Fibroblast of the conjunctiva (primary cell): ENCODE results near the gene FNDC1.

Experiments
- DNase-seq: peaks from one replicate; pipeline ENCODE4 v3.0.0-alpha.2; 2010; ENCODE audit warnings: low read depth

Gene FNDC1

DNA sequence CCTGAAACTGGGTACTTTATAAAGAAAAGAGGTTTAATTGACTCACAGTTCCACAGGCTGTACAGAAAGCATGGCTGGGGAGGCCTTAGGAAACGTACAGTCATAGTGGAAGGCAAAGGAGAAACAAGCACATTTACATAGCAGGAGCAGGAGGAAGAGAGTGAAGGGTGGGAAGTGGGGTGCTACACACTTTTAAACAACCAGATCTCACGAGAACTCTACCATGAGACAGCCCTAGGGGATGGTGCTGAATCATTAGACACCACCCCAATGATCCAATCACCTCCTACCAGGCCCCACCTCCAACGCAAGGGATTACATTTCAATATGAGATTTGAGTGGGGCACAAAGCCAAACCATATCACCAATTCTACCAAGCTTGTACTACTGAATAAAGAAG lies 7.4 kb upstream of the FNDC1 start:
- DNase-seq: no peak

DNA sequence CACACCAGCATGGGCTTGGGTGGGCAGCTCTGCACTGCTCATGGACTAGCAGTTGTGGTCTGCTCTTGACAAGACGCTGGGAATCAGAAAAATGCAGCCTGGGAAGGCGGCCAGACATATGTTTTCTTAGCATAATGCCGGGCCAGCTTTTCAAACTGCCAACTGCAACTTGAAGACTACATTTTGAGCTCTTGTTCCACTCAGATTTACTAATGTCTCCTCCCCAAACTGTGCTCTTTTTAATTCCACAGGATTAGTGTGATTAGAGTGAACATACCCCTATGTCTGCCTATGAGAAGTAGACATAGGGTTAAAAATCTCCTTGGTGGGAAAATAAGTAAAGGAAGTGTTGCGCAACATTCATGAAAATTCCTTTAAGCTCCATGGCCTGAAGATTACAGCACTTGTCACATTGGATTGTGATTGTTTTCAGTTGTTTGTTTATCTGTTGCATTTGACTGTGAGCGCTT lies 5.3 kb upstream of the FNDC1 start:
- peak; percentile 39 for DNase-seq

DNA sequence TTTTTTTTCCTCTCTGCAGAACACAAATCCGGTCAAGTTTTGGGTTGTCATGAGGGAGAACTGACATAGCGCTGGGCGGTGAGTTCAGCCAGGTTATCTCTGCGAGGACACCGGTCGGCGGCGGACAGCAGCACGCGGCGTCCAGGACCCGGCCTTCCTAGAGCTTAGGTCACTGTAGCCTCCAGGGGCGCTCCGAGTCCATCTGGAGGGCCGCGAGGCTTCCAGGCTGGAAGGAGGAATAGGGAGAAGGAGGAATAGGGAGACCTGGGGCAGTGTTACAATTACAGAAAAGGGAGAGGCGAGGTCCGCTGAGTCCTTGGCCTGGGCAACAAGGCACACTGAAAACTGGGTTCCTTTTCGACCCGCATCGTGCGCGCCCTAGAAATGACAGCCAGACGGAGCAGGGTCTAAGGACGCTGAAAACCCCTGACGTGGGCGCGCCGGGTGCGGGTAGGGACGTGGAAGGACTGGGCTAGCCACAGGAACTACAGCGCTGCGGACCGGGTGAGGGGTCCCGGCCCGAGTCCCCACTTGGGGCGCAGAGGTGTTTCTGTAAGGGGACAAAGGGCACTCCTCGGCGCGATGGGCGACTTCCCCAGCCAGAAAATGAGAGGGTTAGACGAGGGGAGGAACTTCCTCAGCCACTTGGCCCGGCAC lies 536 bp upstream of the FNDC1 start:
- DNase-seq: no peak

DNA sequence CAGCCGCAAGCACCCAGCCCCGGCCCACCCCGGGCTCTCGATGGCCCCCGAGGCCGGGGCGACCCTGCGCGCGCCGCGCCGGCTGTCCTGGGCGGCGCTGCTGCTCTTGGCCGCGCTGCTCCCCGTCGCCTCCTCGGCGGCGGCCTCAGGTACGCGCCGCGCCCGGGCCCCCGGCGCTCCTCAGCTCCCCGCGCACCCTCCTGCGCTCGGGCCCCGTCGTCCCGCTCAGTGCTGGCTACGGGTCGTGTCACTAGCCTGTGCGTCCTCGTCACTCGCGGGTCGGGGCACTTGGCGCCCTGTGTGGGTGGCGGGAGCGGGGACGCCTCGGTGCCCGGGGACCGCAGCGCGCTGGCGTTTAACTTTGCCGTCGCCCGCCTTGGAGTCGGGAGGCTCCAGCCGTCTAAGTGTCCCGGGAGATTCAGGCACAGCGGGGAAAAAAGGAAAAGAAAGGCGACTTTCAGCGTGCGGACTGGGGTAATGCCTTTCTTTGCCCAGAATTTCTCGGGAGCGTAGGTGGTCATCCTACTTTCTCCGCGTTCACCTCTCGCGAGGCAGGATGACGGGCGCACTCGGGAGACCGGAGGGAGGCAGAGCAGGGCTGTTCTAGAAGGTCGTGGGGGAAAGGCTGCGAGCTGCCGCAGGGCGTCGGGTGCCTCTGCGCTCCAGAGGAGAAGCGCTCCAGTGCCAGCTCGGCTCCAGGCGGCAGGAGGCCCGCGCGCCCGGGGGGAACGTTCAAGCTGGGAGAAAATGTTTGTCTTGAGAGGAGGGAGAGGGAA lies 545 bp downstream of the FNDC1 start:
- no peak for DNase-seq

DNA sequence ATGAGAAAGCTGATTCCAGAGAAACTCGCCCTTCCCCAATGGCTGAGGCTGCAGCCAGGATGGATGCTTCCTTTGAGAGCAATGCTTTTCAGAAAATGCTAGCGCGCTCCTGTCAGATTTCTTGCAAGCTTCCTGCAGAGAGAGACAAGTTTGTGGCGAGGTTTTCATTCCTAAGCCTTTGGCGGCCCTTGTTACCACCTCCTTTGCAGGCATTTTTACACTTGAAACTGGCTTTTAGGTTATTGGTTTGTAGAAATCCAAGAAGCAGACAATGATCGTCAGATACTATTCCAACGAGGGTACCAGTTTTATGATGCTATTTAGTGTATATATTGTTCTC lies 1.1 kb downstream of the FNDC1 start:
- no peak for DNase-seq

DNA sequence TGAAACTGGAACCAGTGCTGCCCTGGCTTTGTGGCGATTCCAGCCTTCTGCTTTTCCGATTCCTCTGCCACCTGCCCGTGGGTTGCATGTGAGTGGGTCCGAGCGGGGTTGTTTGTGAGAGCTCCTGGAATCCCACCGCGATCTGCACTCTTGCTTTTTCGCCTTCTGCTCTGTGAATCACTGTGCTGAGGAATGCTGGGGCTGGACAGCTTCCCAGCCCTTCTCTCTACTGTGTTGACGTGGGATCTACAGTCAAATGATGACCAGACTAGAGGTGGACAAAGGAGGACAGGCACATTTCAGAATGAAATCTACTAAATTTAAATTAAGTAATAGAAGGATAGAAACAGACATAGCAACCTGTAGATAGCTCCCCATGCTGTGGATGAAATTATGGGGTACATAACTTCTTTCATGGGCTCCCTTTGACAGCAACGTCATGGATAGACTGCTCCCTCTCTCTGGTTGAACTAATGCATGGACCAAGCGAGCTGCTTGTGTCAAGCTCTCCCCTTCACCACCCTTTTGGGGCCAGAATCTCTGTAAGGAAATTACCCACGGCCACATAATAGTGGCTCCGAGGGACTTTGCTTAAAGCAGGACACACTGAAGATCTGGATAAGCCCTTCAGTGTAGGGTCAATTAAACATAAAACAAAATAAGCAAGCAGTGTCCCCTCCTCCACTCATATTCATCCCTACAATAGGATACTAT lies 2.0 kb downstream of the FNDC1 start:
- no peak for DNase-seq

DNA sequence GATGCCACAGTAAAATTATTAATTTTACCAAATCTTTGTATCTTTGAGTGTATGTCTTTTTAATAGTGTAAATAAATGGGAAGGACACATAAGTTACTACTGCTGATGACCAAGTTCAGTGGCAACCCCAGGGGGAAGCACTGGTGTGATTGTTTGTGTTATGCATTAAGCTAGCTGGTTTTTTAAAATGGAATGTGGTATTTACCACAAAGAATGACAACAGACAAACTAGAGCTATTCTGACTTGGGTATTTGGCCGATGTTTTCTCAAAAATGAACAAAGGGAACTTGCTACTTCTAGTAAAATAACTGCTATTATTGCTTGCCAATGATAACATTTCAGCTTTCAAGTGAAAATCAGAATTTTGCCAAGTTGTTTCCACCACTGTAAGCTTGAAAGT lies 2.9 kb downstream of the FNDC1 start:
- DNase-seq: peak; percentile 43

DNA sequence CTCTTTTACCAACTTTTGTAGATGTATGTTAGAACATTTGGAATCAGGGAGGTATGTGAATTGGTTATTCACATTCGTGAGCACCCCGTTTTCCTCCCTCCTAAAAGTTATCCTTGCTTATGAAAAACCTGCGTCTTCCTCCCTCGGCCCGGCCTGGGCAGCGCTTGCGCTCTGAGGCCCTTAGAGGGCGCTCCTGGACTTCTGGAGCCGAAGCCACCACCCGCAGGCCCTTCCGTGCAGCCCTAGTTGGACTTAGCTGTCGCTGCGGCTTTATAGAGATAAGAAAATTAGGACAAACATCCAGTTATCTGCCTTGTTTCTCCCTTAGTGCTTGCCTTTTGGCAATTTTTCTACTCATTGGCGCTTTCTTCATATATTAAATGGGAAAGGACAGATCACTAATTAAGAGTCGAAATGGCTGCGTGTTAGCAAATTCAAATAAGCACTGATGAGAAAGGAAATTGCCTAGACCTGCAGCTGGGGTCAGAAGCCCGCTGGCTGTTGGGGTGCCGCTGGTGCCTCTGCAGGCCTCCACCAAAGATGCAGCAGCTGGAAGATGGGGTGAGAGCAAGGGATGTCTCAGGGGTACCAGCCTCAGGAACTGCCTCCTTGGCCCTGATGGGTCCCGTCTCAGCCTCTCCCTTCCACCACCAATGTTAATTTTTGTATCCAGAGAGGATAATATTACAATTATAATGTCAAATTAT lies 5.2 kb downstream of the FNDC1 start:
- DNase-seq: peak; percentile 60

DNA sequence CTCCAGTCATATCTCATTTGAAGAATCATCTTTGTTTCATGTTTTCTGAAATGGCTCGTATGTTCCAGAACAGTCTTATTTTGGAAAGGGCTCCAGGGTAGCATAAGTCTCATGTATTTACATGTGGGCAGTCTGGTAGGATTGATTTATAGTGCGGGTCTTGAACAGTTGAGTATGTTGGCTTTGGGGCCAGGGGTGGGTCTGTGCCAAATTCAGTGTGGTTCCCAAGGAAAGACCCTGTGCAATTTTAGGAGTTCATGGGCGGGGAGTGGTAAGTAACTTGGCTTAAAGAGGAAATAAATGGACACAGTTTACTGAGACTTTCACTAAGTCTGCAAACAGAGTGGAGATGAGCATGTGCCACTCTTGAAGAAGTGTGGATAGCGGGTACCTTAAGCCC lies 7.7 kb downstream of the FNDC1 start:
- no peak for DNase-seq

DNA sequence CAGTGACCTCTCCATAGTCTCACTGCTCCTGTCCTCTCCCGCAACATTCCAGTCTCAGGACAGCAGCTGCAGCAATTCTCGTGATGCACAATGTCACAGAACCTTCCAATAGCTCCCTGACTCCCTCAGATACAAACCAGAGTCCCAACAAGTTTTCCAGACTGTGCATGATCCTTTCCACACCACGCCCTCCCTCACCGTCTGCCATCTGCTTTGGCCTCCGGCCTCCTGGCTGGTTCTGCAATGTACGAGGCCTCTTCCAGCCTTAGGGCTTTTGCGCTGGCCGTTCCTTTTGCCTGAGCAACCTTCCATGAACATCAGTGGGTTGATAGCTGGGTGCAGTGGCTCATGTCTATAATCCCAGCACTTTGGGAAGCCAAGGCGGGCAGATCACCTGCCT lies 9.6 kb downstream of the FNDC1 start:
- DNase-seq: no peak

DNA sequence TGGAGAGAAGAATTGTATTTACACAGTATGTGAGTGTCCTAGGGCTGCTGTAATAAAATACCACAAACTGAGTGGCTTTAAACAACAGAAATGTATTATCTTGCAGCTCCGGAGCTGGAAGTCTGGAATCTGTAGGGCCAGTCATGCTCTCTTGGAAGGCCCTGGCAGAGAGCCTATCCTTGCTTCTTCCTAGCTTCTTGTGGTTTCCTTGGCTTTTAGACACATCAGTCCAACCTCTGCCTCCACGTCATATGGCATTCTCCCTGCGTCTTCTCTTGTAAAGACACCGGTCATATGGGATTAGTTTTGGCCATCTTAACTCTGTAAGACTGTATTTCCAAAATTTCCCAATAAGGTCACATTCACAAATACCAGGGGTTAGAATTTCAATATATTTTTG lies 10.8 kb downstream of the FNDC1 start:
- DNase-seq: no peak

DNA sequence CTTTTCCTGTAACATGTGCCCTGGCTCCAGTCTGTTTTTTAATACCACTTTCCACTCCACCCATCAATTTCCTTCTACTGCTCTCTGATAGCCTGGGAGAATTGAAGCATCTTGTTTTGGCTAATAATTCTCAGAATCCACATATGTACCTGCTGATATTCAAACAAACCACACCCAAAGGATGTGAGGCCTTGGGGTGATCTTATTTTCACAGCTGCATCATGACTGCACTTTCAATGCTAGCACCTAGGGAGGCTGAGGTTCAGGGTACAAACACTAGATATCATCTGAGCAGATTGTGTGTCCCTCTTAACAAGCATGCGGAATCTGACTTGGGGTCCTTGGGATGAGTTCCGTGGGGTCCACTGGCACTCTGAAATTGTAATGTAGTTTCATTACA lies 12.7 kb downstream of the FNDC1 start:
- DNase-seq: no peak

DNA sequence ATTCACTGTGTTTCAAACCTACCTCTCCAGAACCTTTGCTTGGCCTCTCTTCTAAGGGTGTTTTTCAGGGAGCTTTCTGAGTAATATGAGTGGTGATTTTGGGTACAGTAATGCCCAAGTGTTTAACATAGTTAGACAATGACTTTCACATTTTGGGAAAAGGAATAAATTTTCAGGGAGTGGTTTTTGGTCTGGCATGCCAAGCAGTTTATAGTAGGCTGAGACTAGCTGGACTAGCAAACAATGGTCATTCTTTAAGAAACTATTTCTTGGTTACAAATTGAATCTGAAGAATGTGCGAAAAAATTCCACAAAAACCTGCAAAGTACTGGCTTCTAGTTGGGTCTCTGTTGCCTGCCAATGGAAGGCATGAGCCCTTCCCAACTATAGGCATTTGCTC lies 15.4 kb downstream of the FNDC1 start:
- no peak for DNase-seq

DNA sequence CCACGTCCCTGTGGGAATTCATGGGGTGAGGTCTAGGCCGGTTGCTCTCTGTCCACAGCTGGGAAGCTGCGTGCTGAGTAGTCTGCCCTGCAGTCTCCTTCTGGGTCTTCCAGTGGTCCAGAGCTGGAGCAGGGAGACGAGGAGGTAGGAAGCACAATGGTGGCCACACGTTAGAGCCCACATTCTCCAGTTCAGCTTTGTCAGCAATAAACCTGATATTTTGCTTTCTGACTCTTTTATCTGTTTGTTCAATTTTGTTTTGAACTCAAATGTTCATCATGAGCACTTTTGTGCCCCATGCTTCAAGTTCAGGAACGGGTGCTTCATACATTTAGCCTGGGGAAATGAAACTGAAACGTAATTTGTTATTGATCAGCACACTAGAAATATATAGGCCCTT lies 21.3 kb downstream of the FNDC1 start:
- DNase-seq: no peak

DNA sequence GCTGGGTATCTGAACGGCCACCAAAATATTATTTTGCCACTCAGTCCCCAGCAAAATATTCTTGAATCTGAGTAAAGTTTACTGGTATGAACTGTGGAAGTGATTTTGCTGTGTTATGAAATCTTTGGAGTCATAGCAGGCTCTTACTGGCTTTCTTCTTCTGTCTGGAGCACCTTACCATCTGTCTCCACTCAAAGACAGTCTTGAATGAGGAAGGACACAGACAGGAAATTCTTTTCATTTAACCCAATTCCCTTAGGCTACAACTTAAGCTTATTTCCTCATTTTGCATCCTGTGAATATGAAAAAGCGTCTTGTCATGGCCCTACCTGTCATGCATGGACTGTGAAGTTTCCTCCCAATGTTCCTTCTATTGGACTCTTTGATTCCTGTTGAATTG lies 24.7 kb downstream of the FNDC1 start:
- no peak for DNase-seq

DNA sequence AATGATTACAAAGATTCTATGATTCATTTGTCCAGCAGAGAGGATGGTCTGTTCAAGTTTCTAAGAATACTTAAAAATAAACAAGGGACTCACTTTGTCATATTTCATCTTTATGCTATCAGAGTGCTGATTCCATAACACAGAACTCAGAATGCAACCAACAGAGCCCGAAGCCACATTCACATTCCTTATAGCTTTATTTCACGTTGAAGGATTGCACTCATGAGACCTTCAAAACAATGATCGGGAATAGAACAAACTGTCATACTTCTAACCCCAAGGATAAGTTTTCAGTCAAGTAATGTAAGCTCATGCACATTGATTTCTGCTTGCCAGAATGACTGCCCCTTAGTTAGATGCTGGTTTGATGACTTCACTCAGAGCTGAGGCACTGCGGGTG lies 25.2 kb downstream of the FNDC1 start:
- no peak for DNase-seq

DNA sequence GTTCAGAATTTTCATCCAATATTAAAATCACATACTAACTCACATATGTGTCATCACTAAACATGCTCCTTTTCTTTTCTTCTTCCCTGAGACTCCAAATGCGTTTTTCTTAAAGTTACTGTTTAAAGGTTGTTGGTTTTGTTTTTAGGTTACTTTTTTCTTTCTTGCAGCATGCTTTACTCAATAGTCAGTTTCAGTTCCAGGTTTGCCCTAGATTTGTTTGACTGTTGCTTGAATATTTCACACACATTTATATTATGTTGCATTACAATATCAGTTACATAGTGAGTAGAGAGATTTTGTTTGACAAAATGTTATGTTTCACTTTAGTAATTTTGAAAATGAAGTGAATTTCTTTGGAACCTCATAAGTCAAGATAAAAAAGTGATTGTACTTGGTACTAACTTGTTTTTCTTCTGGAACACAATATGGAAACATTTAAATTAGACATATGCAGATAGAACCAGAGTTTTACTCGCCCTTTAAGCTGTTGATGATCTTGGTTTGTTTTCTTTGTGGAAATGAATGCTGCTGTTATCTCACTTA lies 27.3 kb downstream of the FNDC1 start:
- no peak for DNase-seq

DNA sequence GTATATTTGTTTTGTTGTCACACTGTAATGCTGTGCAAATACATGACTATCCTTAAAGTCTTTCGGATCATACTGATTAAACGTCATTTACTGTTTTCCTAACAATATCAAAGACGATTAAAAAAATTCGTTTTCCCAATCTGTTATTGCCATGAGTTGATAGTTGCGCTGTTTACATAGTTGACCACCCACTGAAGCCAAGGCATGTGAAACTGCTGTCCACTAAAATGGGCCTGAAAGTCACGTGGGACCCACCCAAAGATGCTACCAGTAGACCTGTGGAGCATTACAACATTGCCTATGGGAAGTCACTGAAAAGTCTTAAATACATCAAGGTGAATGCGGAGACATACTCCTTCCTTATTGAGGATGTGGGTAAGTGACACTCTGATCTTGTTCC lies 28.1 kb downstream of the FNDC1 start:
- no peak for DNase-seq

DNA sequence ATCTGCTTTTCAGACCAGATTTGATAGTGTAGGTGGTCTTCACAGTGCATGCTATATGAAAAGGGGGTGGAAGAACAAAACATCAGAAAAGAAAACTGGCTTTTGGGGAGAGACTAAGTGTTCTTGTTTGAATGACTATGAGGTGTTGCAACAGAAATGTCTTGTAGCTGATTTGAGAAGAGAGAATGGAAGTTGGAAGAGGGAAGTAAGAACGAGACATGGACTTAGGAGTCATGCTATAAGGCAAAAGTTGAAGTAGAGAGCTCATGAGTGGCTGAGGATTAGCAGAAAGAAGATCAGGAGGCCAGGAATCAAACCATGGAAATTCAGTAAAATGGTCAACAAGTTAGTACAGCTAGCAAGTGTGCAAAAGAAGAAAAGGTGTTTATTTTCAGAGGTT lies 32.1 kb downstream of the FNDC1 start:
- no peak for DNase-seq

DNA sequence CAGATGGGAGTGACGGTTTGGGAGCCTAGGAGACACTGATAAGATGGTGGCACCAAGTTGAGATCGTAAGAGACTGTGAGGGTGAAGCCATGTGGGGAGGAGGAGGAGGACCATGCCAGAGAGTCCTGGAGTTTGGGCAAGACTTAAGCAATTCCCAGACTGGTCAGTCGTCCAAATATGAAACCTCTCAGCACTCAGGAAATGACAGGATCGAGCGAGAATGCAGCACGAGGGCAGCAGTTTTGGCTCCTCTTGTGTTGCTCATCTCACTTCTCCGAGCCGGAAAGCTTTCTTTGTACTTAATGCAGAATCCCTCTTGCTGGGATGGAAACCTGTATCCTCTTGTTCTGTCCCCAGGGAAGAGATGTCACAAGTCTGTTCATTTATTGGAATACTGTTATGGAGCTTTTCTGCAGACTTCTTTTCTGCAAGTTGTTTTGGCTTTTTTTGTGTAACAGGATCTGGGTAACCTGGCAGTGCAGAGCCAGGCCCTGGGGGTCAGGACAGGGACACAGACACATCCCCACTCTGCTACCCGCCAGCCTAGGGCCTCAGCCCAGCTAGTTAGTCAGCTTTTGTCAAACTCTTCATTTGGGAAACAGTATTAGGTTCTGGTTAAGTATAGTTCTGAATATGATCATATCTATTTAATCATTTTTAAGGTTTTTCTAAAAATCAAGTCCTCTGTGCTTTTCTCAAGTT lies 34.3 kb downstream of the FNDC1 start:
- peak; percentile 63 for DNase-seq

DNA sequence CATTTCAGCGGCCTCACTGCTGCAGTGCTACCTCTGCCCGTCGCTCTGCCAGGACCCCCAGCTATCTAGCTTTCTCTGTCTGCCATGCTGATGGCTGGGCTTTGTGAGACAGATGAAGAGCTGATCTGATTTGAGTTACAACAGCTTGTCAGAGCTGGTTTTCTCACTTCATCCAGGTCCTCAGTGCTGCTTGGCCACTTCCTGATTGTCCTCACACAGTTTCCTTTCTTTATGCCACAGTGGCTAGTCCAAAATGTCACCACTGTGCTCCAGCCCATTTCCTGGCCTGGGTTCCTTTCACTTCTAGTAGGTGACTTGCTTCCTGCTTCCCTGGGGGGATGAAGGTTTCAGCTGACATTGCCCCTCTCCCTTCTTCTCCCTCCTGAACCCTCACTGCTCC lies 35.4 kb downstream of the FNDC1 start:
- no peak for DNase-seq

DNA sequence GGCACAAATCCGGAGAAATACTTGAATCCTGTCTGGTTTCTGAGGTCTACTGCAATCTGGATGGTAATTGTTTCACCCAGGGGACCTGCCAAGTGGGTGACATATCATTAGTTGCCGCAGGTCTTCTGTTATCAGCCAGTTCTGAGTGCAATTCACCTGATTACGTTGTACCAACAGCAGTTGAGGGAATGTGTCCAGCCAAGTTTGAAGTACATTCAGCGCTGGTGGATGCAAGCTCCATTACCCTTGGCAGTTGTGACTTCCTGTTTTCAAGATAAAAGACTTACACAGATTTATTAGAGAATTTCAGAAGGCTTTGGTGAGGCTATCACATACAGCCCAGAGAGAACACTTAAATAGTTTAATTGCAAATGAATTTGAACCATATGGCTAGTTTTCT lies 42.8 kb downstream of the FNDC1 start:
- DNase-seq: no peak
